Breast epithelium (tissue), 4 donors: ENCODE measurements around the gene NUP210L. TPM values are rescaled to one million over a fixed set of nuclear protein-coding genes. Genes with fewer than 3 reads are reported as not detected.
A peak's percentile ranks its signal among the peaks of the same experiment; 100 is the strongest.

Experiments
- DNase-seq, 2 donors: peaks; one replicate each; pipeline ENCODE4 v3.0.0-alpha.2; 2019; ENCODE audit warnings: low spot score in 2 of 2
- H3K27ac ChIP-seq, 2 donors: fragments of 200-600 bp; sonication (generic) in 1 of 2; one replicate each; pipeline ENCODE4 v1.5.1; 2016 to 2019; ENCODE audit warnings: mild to moderate bottlenecking in 1 of 2
- H3K27me3 ChIP-seq, 2 donors: fragments of 200-600 bp; sonication (generic) in 1 of 2; one replicate each; pipeline versions ENCODE4 v1.5.1 to v1.6.0; 2017 to 2019; ENCODE audit warnings: control low read depth in 1 of 2, mild to moderate bottlenecking in 1 of 2
- H3K36me3 ChIP-seq: fragments of 200-600 bp; one replicate; pipeline ENCODE4 v1.5.1; 2019
- H3K4me1 ChIP-seq, 2 donors: fragments of 200-600 bp; sonication (generic); one replicate each; pipeline ENCODE4 v1.5.1; 2016 to 2019; ENCODE audit warnings: control low read depth in 1 of 2
- H3K4me3 ChIP-seq, 3 donors: fragments of 200-600 bp; sonication (generic); 1 replicate in 2 of 3; 2 replicates in 1 of 3; pipeline ENCODE4 v1.5.1; 2016 to 2019; ENCODE audit warnings: mild to moderate bottlenecking in 3 of 3, moderate library complexity in 2 of 3
- H3K9me3 ChIP-seq, 2 donors: fragments of 200-600 bp; sonication (generic) in 1 of 2; one replicate each; pipeline ENCODE4 v1.5.1; 2016 to 2019; ENCODE audit warnings: control low read depth in 1 of 2
- POLR2A ChIP-seq: fragments of 450-650 bp; IDR thresholded peaks from one replicate; pipeline ENCODE4 v1.6.1; 2016; ENCODE audit warnings: antibody characterized with exemption, mild to moderate bottlenecking, moderate library complexity
- POLR2AphosphoS5 ChIP-seq, 3 donors: sonication (generic); formaldehyde crosslinking; IDR thresholded peaks; one replicate each; pipeline ENCODE4 v1.6.1; 2017; ENCODE audit warnings: antibody characterized with exemption in 3 of 3
- intact Hi-C: fragments of 100-400 bp; cut with DNase I; formaldehyde crosslinking; loops from one replicate; pipeline ENCODE4 v1.15.1; 2023; ENCODE audit warnings: low total_unique reads
- total RNA-seq, 3 donors: library from RNA; depleted of rRNA; stranded (reverse); fragments of >200 nt; gene quantifications; one replicate each; pipeline ENCODE4 v1.1.0, GENCODE V29; 2016
- TF ChIP-seq, protein P1 (sequence below), 3 donors: fragments of 450-650 bp; IDR thresholded peaks; one replicate each; pipeline ENCODE4 v1.5.1; 2016 to 2017; ENCODE audit warnings: antibody characterized with exemption in 3 of 3, mild to moderate bottlenecking in 3 of 3, moderate library complexity in 3 of 3

NUP210L gene
- total RNA-seq, 3 donors from 2014 or later = under 0.01 TPM; not detected in 2

- intact Hi-C loops = no loop called here
- peak overlapping the region; percentile 59 to 85 (median 63) for H3K4me3 ChIP-seq
- H3K9me3 ChIP-seq = no peaks in the 10 kb centered on the region
- H3K4me1 ChIP-seq = peaks cover 0 to 20% of the 10 kb centered on the region in 2 donors
- H3K27me3 ChIP-seq = no peaks in the 10 kb centered on the region
- TF ChIP-seq, protein P1, sequence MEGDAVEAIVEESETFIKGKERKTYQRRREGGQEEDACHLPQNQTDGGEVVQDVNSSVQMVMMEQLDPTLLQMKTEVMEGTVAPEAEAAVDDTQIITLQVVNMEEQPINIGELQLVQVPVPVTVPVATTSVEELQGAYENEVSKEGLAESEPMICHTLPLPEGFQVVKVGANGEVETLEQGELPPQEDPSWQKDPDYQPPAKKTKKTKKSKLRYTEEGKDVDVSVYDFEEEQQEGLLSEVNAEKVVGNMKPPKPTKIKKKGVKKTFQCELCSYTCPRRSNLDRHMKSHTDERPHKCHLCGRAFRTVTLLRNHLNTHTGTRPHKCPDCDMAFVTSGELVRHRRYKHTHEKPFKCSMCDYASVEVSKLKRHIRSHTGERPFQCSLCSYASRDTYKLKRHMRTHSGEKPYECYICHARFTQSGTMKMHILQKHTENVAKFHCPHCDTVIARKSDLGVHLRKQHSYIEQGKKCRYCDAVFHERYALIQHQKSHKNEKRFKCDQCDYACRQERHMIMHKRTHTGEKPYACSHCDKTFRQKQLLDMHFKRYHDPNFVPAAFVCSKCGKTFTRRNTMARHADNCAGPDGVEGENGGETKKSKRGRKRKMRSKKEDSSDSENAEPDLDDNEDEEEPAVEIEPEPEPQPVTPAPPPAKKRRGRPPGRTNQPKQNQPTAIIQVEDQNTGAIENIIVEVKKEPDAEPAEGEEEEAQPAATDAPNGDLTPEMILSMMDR (IDR thresholded peaks at IDR 0.05) = peak in 1 of 3 donors; percentile 4
- TF ChIP-seq POLR2AphosphoS5 (IDR thresholded peaks at IDR 0.05) = no peak
- peak; percentile 70 to 86 for DNase-seq
- peak overlapping the region; percentile 95 to 98 for H3K27ac ChIP-seq
- no peaks in the 10 kb centered on the region for H3K36me3 ChIP-seq
These were observed 191.0 kb downstream of the NUP210L start for GRCh38 chr1:153963850-153964331.

GRCh38 chr1:153963030-153963849 lies 191.6 kb downstream of the NUP210L start, which contains the start of gene SLC39A1:
Gene SLC39A1 (minus strand): TSS chr1:153963537. CDS start chr1:153962715, 822 bp downstream.
- no peaks in the 10 kb centered on the region for H3K27me3 ChIP-seq
- no peaks in the 10 kb centered on the region for H3K9me3 ChIP-seq
- no peaks in the 10 kb centered on the region for H3K36me3 ChIP-seq
- intact Hi-C loops = no loop called here
- DNase-seq = peak; percentile 99
- H3K4me3 ChIP-seq = peak within 1 kb of the TSS; percentile 59 to 85 (median 63)
- TF ChIP-seq POLR2A (peak; percentile 46), POLR2AphosphoS5 (IDR thresholded peaks at IDR 0.05) (peak; percentile 56 to 70 (median 58))
- TF ChIP-seq, protein P1 (IDR thresholded peaks at IDR 0.05) = peak in 1 of 3 donors; percentile 7
- H3K4me1 ChIP-seq = peaks cover 0 to 14% of the 10 kb centered on the region in 2 donors
- H3K27ac ChIP-seq = peak within 1 kb of the TSS; percentile 95 to 98

DNA sequence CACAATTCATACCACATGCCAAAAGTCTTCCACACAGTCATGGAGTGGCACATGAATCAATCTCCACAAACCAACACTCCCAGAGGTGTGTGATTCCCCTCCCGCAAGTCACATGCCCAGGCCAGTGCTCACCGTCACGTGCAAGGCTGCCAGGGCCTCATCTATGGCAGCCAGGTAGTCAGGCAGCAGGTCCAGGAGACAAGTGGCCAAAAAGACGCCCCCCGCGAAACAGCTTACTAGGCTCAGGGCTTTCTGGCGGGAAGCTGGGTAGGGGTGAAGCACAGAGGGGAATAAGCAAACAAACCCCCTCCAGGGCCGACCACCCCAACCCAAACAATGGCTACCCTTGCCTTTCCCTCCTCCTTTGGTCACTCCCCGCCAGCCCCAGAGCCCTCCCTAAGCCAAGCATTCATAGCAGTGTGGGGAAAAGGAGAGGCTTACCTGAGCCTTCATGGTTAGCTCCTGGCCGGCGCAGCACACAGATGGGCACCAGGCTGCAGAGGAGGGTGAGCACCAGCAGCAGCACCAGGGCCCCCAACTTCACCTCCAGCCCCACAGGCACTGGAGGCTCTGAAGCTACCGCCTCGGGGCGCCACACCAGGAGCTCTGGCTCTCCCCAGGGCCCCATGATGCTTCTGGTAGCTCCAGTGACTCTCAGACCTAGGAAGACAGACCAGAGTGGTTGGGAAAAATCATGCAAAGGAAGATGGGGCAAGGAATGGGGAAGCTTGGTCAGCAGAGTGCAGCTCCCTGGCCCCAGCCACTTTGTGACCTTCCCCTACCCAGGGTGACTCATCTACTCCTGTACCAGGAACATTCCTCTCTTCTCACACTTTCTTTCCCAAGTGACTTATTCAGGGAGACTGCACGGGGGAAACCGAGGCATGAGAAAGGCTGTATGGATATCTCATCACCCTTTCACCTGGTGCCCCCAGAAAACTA lies 192.5 kb downstream of the NUP210L start:
- DNase-seq = peak in 1 of 2 donors; percentile 53
- Histone ChIP-seq H3K9me3 (no peaks in the 10 kb centered on the region), H3K27ac (peak overlapping the region; percentile 95 to 98), H3K36me3 (no peaks in the 10 kb centered on the region), H3K27me3 (no peaks in the 10 kb centered on the region), H3K4me3 (peak overlapping the region; percentile 59 to 85 (median 63)), H3K4me1 (peaks cover 0 to 14% of the 10 kb centered on the region in 2 donors)
- intact Hi-C loops = no loop called here
- TF ChIP-seq, protein P1 (IDR thresholded peaks at IDR 0.05) = no peak
- TF ChIP-seq POLR2AphosphoS5 (IDR thresholded peaks at IDR 0.05) = no peak
- TF ChIP-seq POLR2A = no peak

DNA sequence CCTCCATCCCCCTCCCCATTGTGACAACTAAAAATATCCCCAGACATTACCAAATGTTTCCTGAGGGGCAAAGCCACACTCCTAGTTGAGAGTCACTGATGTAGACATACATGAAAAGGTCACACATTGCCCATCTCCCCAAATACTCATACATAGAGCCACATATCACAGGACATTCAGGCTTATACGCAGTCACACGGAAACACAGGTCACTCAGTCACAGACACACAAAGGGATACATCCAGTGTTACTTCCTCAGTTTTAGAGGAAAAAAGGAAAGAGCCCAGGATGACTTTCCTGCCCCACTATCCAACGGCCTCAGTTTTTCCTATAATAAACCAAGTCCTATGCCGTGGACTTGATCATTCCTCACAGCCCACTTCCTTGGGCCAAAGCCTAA lies 193.5 kb downstream of the NUP210L start:
- intact Hi-C loops = no loop called here
- TF ChIP-seq POLR2AphosphoS5 (IDR thresholded peaks at IDR 0.05) (no peak), POLR2A (no peak)
- TF ChIP-seq, protein P1 (IDR thresholded peaks at IDR 0.05) = no peak

More for the DNA sequence above, 193.5 kb downstream of the NUP210L start:
- no peak for DNase-seq
- no peaks in the 10 kb centered on the region for H3K9me3 ChIP-seq
- no peaks in the 10 kb centered on the region for H3K36me3 ChIP-seq
- H3K27ac ChIP-seq = peak overlapping the region; percentile 95 to 98
- peaks cover 8 to 17% of the 10 kb centered on the region in 2 donors for H3K4me1 ChIP-seq
- no peaks in the 10 kb centered on the region for H3K27me3 ChIP-seq
- H3K4me3 ChIP-seq = peak overlapping the region in 2 of 3 donors; percentile 59 to 85
